H1 (cell line): ENCODE data around the gene NANOS3.

Experiments
- CBX5 ChIP-seq: fragments of 300-800, 300-1000 bp; sonication (generic); IDR thresholded peaks from 2 replicates; pipeline ENCODE4 v1.7.1; 2016; ENCODE audit warnings: antibody characterized with exemption, low read length, low read depth
- EGR1 ChIP-seq: IDR thresholded peaks from 2 replicates; pipeline ENCODE4 v1.6.1; 2011; ENCODE audit warnings: low read depth, low read length, borderline replicate concordance
- EP300 ChIP-seq, 2 experiments: IDR thresholded peaks; 1 replicate in 1 of 2; 2 replicates in 1 of 2; pipeline ENCODE4 v1.6.1; 2011 to 2012; ENCODE audit warnings: low read depth in 2 of 2, low read length in 2 of 2, mild to moderate bottlenecking in 2 of 2, borderline replicate concordance in 1 of 2, inconsistent platforms in 1 of 2, moderate library complexity in 1 of 2
- EZH2 ChIP-seq: fragments of 200-600 bp; sonication (generic); IDR thresholded peaks from 2 replicates; pipeline ENCODE4 v1.7.1; 2012; ENCODE audit warnings: low read depth, mild to moderate bottlenecking, moderate library complexity, low read length, inconsistent platforms; ENCODE audit not compliant: severe bottlenecking
- JUN ChIP-seq: IDR thresholded peaks from 2 replicates; pipeline ENCODE4 v1.6.1; 2011; ENCODE audit warnings: low read depth, mild to moderate bottlenecking, improper control_type of control experiment, low read length
- POLR2A ChIP-seq, 2 experiments: IDR thresholded peaks; 1 replicate in 1 of 2; 2 replicates in 1 of 2; pipeline ENCODE4 v1.6.1; 2011; ENCODE audit warnings: low read depth in 2 of 2, low read length in 2 of 2, mild to moderate bottlenecking in 2 of 2; ENCODE audit errors: control extremely low read depth in 1 of 2
- POLR2AphosphoS5 ChIP-seq: IDR thresholded peaks from 2 replicates; pipeline ENCODE4 v1.6.1; 2011; ENCODE audit warnings: low read depth, low read length
- SAP30 ChIP-seq: fragments of 300-600 bp; sonication (generic); IDR thresholded peaks from 2 replicates; pipeline ENCODE4 v1.7.1; 2012; ENCODE audit warnings: low read length, moderate library complexity, mild to moderate bottlenecking, inconsistent platforms; ENCODE audit not compliant: insufficient read depth, insufficient replicate concordance
- SIN3A ChIP-seq, 2 experiments: IDR thresholded peaks in 1 of 2; conservative IDR thresholded peaks in 1 of 2; 2 replicates each; pipeline ENCODE4 v1.6.1; 2011 to 2012; ENCODE audit warnings: low read length in 2 of 2, improper control_type of control experiment in 1 of 2, low read depth in 1 of 2, mild to moderate bottlenecking in 1 of 2
- TEAD4 ChIP-seq: IDR thresholded peaks from 2 replicates; pipeline ENCODE4 v1.6.1; 2012; ENCODE audit warnings: low read depth, low read length, inconsistent platforms, mixed read lengths
- TF ChIP-seq, protein P1 (sequence below), 3 experiments: IDR thresholded peaks; 1 replicate in 2 of 3; 2 replicates in 1 of 3; pipeline versions ENCODE4 v1.5.1 to v1.6.1; 2011; ENCODE audit warnings: low read length in 3 of 3, mild to moderate bottlenecking in 3 of 3, inconsistent platforms in 2 of 3, low read depth in 1 of 3, moderate library complexity in 1 of 3; ENCODE audit not compliant: insufficient read depth in 1 of 3; ENCODE audit errors: control extremely low read depth in 1 of 3
- TF ChIP-seq, protein P2 (sequence below): IDR thresholded peaks from 2 replicates; pipeline ENCODE4 v1.6.1; 2012; ENCODE audit warnings: inconsistent platforms

DNA sequence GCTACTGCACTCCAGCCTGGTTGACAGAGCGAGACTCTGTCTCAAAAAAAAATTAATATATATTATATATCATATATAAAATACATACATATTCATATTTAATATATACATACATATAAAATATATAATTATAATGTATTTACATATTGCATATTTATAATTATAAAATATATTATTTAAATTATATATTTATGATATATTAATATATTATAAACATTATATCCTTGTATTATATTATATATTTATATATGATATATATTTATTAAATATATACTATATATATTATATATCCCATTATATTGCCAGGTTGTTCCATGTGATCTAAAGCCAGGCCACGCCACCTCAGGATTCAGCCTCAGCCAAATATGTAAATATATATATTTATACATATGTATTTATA is 19.3 kb downstream of the NANOS3 start:
- TF ChIP-seq EP300 (IDR thresholded peaks at IDR 0.05; ENCODE audit: borderline replicate concordance in 1 of 2, low read depth in 2 of 2, low read length in 2 of 2) (no peak), SAP30 (no peak), POLR2A (IDR thresholded peaks at IDR 0.05; ENCODE audit: control extremely low read depth in 1 of 2, low read depth in 2 of 2, low read length in 2 of 2) (no peak), CBX5 (no peak), POLR2AphosphoS5 (no peak), EZH2 (no peak), EGR1 (no peak), TEAD4 (no peak), SIN3A (conservative IDR thresholded peaks at IDR 0.05 in 1 of 2, IDR thresholded peaks at IDR 0.05 in 1 of 2; ENCODE audit: low read depth in 1 of 2, low read length in 2 of 2) (no peak), JUN (no peak)
- TF ChIP-seq, protein P1, sequence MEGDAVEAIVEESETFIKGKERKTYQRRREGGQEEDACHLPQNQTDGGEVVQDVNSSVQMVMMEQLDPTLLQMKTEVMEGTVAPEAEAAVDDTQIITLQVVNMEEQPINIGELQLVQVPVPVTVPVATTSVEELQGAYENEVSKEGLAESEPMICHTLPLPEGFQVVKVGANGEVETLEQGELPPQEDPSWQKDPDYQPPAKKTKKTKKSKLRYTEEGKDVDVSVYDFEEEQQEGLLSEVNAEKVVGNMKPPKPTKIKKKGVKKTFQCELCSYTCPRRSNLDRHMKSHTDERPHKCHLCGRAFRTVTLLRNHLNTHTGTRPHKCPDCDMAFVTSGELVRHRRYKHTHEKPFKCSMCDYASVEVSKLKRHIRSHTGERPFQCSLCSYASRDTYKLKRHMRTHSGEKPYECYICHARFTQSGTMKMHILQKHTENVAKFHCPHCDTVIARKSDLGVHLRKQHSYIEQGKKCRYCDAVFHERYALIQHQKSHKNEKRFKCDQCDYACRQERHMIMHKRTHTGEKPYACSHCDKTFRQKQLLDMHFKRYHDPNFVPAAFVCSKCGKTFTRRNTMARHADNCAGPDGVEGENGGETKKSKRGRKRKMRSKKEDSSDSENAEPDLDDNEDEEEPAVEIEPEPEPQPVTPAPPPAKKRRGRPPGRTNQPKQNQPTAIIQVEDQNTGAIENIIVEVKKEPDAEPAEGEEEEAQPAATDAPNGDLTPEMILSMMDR (IDR thresholded peaks at IDR 0.05; ENCODE audit: control extremely low read depth in 1 of 3, insufficient read depth in 1 of 3, low read depth in 1 of 3, low read length in 3 of 3): no peak
- TF ChIP-seq, protein P2, sequence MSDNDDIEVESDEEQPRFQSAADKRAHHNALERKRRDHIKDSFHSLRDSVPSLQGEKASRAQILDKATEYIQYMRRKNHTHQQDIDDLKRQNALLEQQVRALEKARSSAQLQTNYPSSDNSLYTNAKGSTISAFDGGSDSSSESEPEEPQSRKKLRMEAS: no peak
